COLO668 (cell line): Measurements from ENCODE around the gene ZBTB46.
A peak's percentile ranks its signal among the peaks of the same experiment; 100 is the strongest.

Experiments
- DNase-seq: peaks from one replicate; lab custom pipeline; 2025; ENCODE audit not compliant: unreplicated experiment; lab: John Stamatoyannopoulos, UW

Gene ZBTB46

GRCh38 chr20:63839620-63840019, 8.6 kb upstream of the ZBTB46 start:
- DNase-seq: no peak

- DNase-seq: no peak
Observed at GRCh38 chr20:63837479-63837878, 6.4 kb upstream of the ZBTB46 start.

DNA sequence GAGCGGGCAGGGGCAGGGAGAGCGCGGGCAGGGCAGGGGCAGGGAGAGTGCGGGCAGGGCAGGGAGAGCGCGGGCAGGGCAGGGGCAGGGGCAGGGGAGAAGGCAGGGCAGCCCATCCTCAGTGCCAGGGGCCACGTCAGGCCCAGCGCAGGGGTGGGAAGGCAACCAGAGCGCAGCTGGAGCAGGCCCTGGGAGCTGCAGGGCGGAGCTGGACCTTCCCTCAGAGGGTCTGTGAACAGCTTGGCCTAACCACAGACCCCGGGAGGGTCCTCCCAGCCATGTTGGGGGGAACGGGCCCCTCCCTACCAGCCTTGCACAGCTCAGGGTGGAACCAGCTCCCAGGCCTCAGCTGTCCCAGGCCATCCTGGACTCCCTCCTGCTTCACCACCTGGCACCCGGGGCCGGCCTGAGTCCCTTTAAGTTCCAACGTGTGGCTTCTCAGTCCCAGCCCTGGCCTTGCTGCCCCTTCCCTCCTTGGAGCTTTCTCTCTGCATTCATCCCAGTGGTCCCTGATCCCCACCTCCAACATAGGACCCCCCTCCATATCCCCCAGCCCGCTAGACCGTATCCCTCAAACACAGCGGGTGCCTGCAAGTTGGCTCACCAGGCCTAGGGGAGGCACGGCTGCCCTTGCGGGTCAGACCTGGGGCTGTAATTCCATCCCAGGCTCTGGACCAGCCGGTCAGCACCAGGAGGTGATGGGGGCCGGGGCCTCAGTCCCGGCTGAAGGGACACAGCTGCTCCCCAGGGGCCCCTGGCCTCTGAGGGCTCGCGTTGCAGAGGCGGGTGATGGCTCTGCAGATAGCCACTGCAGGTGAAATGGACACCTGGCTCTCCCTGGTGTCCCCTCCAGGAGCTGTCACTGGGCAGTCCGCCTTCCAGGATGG, 5.6 kb upstream of the ZBTB46 start:
- DNase-seq: no peak

DNA sequence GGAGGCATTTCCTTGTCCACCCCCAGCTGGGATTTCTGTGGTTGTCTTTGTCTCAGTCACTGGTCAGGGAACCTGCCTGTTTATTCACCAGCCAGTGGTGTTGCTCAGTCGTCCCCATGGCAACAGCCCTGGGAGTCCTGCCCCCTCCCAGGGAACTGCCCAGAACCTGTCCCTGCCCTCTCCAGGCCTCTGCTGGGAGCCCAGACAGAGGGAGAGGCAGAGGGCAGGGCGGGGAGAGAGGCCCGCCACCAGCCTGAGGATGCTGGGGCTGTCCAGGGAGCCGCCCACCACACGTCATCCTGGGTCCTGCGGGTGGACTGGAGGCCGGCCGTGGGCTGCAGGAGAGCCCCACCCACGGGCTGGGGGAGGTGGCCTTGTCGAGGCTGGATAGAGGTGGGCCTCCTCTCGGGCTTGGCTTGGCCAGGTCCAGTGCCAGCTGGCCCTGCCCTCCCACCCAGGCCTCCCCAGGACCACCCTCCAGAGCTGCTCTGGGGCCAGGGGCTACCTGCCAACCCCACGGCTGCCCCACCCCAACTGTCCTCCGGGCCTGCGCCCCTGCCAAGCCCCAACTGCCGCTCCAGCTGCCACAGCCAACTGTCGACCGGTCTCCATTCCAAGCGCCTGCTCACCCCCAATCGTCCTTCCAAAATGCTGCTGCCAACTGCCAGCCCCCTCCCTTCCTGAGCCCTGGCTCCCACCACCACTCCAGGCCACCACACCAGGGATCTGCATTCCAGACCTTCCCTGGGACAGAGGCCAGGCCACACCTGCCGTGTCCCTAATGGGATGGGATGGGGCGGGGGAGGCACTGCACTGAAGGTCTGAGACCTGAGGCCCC, 4.2 kb upstream of the ZBTB46 start:
- peak; percentile 82 for DNase-seq

- no peak for DNase-seq
Observed at GRCh38 chr20:63834491-63834880, 3.4 kb upstream of the ZBTB46 start.

GRCh38 chr20:63833776-63834490, 2.9 kb upstream of the ZBTB46 start:
- no peak for DNase-seq

DNA sequence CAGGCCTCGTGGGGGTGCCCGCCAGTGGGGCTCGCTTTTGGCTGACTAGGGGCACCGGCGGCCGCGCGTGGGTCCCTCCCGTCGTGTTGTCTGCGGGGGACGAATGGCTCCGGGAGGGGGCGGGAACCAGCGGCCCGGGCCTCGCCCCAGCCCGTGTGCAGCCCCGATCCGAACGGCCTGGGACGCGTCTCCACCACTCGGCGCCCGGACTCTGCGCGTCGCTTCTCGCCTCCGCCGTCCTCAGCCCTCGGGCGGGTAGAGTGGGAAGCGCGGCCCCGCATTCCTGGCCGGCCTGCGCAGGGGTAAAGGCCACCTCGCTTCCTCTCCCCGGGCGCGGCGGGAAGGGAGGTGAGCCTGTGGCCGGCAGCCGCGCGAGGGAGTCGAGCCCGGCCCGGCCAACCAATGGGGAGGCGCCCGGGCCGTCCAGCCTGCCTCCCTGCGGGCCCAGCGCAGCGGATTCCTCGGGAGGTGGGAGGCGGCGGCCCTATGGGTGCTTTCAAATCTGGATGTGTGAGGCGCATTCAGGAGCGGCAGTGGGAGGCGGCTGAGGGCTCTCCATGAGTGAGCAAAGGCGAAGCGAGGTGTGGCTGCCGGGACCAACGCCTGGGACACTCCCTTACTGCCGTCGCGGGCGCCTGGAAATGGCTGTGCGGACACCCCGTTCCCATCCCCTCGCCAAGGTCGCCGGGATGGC, 1.1 kb upstream of the ZBTB46 start:
- DNase-seq: peak; percentile 31

GRCh38 chr20:63831646-63831992, 555 bp upstream of the ZBTB46 start:
- no peak for DNase-seq

- DNase-seq: no peak
Observed at GRCh38 chr20:63829945-63830835, 874 bp downstream of the ZBTB46 start.

DNA sequence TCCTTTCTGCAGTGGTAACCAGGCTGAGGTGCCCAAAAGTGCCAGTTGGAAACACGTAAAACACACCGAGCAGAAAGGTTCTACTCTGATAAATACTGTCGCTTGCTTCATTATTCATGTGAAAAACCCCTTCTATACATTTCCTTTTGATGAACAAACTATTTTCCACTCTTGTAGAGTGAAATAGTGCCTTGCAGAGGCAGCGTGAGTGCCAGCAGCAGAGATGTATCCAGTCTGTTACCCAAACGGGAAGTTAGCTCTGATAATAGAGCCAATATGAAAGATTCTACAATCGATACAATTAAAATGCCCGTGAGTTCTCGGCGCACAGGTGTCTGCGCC, 1.5 kb downstream of the ZBTB46 start:
- no peak for DNase-seq

- DNase-seq: no peak
Observed at GRCh38 chr20:63828951-63829350, 2.1 kb downstream of the ZBTB46 start.

GRCh38 chr20:63828545-63828944, 2.5 kb downstream of the ZBTB46 start:
- DNase-seq: no peak

GRCh38 chr20:63828124-63828523, 2.9 kb downstream of the ZBTB46 start:
- no peak for DNase-seq

DNA sequence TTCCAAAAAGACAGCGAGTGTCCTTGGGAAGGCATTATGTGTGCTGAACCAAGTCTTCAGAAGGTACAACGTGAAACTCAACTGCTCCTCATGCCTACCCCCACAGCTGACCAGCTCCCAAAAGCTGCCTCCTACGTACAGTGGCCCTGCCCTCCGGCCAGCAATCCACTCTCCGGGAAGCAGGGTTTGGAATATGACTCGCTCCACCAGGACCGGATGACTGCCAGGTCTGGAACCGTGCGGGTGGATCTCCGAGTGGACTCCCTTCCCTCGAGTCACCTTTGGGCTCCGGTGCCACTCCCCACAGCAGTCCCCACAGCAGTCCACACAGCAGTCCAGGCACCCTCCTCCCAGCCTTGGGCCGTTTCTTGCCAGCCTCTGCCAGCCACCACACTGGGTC, 4.3 kb downstream of the ZBTB46 start:
- DNase-seq: no peak

- DNase-seq: no peak
Observed at GRCh38 chr20:63825331-63826118, 5.5 kb downstream of the ZBTB46 start.

DNA sequence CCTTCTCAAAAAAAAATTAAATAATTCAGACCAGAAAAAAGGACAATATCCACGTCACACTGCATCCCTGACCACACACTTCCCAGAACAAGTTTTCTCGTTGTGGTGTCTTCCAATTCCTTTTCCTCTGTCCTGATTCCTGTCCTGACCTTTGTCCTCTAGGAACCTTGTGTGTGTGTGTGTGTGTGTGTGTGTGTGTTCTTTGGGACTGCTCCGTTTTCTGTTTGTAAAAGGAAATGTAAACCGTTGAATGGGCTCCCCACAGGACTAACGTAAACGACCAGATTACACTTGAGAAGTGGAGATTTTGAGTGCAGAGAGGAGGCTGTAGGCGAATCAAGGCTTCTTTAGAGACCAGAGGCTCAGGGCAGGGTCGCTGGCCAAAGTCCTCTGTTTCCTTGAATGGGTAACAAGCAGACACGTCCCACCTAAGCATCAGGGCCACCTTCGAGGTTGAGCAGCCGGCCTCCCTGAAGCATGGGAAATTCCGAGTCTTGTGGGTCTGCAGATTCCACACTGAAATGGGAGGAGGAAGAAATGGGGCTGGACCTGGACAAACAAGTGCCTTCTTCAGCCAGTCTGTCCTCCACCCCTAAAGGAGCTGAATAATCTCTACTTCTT, 7.3 kb downstream of the ZBTB46 start:
- DNase-seq: no peak

DNA sequence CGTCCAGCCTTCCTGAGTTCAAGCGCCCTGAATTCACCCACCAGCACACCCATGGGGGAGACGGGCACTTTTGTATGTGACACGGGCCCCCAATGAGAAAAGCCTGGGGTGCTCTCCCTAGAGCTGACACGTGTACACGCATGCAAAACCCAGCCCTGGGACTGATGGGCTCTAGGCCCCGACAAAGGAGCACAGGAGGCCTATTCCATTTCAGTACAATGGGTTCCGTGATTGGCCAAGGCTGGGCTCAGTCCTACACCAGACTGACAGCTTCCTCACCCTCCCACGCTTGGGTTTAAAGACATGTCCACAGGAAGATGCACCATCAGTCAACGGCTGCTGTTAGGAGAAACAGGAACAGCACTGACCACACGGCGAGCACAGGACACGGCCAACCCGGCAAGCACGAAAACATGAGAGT, 8.8 kb downstream of the ZBTB46 start:
- no peak for DNase-seq

- DNase-seq: no peak
Observed at GRCh38 chr20:63821811-63822210, 9.3 kb downstream of the ZBTB46 start.
